HG03521 (cell line): ENCODE results near the gene MACROD2.

Source experiments
- ATAC-seq: cut with Tn5 transposase; IDR thresholded peaks from one replicate; pipeline ENCODE4 v1.9.1; 2021; ENCODE audit warnings: mild to moderate bottlenecking, moderate library complexity; ENCODE audit not compliant: unreplicated experiment

Gene MACROD2

DNA sequence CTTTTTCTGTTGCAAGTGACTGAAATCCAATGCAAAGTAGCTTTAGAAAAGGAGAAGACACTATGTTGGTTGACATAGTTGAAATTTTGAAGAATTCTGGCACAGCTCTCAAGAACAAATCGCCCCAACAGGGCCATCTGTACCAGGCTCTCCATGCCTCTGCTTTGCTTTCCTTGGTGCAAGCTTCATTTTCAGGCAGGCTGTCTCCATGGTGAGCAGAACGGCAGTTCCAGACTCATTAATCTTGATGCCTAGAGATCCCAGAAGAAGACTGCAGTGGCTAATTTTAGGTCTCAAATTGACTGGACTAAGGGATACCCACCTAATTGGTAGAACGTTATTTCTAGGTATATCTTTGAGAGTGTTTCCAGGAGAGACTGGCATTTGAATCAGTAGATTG lies 1292.8 kb downstream of the MACROD2 start:
- ATAC-seq, result no peak

DNA sequence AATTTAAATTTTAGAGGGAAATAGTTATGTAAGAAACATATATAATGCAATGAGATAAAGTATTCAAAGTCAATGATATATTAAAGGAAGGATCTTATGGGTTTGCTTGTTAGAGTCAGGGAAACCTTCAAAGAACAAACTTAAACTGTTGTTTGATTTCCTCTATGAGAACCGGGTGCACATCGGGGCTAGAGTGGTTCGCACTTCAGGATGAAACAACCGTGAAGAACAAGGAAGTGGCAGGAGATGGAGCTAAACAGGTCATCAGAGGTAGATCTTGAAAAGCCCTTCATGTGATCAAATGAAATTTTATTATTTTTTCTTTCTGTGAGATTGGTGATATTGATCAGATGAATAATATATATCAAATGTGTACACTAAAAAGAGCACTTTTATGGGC lies 1294.0 kb downstream of the MACROD2 start:
- no peak for ATAC-seq

DNA sequence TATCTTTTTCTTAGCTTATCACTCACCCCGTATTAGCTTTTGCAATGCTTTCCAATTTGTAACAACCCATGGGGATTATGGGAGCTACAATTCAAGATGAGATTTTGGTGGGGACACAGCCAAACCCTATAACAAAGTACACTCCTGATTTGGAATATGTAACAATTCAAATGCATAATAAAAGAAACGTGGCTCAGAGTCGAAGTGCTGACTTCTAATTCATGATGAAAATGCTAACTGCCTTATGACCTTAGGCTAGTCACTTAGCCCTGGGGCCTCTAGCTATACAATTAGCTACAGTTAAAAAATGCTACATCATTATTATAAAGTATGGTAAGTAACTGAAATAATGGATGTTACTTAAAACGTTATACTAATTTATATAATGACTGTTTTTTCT lies 1297.1 kb downstream of the MACROD2 start:
- no peak for ATAC-seq

DNA sequence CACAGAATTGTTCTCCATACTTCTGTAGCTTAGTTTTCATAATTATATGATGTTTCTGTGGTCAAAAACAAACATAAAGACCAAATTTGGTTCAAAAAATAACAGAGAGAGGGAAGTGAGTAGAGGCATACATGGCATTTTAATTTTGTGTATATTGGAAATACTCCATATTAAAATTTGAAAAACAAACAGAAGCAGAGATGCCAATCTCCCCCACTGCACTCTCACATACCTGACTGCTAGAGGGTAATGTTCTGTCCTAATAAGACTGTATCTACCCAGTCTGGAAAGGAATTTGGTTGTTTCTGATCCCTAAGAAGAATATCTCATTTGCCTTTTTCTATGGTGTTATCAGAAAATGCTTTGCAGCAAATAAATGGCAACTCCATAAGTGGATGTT lies 1301.1 kb downstream of the MACROD2 start:
- ATAC-seq, result no peak

DNA sequence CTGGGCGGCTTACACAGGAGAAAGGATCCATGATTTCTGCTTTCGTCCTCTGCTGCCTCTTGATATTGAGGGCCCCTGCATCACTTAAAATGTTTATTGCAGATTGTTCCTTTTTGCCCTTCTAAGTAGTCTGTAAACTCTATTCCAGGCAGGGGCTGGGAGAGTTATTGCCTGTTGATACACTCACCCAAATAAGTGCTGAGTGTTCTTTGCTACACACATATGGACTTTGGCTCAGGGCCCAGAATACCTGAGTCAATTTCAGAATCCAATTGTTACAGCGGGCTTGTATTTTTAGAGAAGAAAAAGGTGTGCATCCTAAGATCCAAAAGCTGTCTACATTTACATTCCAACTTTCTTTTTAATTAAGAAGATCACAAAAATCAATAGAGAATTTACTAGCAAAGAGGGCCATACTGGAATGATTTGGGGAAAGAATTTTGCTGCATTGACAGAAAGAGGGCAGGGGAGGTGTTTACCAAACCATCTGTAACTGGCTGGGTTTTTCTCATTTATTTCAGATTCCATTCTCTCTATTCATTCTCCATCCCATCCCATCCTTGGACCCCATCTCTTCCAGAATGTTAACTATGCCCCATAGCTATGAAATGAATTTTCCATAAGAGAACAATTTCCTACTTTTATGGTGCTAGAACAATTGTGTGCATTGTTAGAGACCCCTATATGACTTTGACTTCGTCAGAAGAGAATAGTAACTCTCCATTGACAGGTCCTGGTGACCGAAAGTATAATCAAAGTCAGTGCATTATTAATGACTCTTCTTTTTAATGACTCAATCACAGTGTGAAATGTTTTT lies 1302.0 kb downstream of the MACROD2 start:
- ATAC-seq, result no peak

DNA sequence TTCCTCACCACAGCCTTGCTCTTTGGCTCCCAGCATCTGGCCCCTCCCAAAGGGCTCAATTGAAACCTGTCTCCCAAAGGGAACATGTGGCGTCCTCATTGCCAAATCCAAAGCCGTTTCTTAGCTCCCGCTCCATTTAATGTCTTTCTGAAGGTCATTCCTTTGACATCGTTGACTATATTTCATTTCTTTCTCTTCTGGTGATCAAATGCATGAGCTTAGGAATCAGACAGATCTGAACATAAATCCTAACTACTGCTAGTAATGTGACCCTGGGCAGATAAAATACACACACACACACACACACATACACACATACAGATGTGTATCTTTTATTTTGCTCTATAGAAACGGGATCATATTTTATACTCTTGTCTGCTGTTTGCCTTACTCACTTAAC lies 1306.8 kb downstream of the MACROD2 start:
- no peak for ATAC-seq

DNA sequence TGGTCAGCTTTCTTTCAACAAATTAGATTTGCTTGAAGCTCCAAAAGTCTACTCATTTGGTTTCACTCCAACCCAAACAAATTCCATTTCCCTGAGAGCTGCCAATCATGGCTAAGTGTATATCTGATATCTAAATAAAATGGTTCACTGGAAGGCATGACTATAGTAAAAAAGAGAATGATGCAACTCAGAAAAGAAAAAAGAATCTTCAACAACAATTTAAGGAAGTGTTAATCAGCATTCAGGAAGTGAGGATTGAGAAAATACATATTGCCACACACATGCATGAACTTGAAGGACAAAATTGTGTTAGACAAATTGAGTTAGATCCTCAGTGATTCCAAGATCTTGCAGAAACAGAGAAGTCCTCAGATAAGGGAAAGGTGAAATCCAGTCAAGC lies 1315.0 kb downstream of the MACROD2 start:
- ATAC-seq, result no peak

DNA sequence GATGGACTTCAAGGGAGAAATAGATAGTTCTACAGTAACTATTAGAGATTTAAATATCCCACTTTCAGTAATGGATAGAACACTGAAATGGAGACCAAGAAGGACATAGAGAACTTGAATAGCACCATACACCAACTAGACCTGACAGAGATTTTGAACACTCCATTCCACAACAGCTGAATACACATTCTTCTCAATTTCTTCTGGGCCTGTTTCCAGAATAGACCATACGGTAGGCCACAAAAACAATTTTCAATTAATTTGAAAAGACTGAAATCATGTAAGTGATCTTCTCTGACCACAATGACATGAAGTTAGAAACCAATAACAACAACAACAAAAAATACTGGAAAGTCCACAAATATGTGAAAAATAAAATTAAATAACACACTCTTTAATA lies 1321.2 kb downstream of the MACROD2 start:
- ATAC-seq, result no peak

DNA sequence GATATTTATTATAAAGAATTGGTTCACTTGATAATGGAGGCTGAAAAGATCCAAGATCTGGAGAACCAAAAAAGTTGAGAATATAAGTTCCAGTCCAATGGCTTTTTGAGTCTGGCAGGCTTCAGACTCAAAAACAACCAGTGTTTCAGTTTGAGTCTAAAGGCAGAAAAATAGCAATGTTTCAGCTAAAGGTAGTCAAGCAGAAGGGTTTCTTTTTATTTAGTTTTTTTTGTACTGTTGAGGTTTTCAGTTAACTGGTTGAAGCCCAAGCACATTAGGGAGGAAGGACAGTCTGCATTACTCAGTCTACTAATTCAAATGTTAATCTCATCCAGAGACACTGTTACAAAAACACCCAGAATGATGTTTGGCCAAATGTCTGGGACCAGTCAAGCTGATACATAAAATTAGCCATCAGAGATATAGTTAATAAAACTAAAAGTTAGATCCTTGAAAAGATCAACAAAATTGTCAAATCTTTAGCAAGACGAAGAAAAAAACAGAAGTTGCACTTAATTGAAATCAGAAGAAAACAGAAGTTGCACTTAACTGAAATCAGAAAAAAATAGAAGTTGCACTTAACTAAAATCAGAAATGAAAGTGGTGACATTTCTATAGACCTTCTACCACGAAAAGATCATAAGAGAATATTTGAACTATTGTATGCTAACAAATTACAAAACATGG lies 1322.4 kb downstream of the MACROD2 start:
- ATAC-seq, result peak; percentile 77

DNA sequence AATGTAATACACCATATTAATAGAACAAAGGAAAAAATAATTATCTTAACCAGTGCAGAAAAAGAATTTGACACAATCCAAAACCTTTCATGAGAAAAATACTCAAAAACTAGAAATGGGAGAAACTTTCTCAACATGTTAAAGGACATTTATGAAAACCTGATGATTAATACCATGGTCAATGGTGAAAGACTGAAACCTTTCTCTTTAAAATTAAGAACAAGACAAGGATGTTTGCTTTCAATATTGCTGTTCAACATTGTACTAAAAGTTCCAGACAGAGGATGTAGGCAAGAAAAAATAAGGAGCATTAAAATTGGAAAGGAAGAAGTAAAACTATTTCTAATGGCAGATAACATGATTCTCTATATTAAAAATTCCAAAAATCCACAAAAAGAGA lies 1323.4 kb downstream of the MACROD2 start:
- ATAC-seq, result no peak

DNA sequence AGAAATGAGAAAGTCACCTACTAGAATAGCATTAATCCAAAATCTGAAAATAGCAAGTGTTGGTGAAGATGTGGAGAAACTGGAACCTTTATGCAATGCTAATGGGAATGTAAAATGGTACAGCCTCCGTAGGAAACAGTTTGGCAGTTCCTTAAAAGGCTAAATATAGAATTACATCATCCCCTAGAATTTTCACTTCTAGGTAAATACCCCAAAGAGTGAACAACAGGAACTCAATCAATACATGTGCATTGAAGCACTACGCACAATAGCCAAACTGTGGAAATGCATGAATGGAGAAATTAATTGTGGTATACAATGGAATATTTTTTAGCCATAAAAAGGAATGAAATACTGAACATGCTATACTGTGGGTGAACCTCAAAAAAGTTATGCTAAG lies 1324.1 kb downstream of the MACROD2 start:
- no peak for ATAC-seq

DNA sequence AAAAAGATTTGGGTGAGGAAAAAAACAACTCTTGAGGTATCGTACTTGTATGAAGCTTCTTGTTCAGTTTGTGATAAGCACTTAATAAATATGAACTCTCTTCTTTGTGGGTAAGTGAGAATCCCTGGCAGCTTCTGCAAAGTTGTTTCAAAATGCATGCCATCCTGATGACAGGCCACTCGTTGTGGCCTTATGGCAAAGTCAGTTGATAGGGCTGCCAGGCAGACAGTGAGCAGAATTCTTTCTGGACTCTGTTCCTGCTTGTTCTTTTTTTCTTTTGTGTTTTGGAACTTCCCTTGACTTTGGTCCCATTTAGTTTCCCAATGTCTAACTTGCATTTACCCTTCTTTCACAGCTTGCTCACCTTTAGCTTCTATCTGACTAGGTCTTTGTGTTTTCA lies 1325.6 kb downstream of the MACROD2 start:
- ATAC-seq, result no peak

DNA sequence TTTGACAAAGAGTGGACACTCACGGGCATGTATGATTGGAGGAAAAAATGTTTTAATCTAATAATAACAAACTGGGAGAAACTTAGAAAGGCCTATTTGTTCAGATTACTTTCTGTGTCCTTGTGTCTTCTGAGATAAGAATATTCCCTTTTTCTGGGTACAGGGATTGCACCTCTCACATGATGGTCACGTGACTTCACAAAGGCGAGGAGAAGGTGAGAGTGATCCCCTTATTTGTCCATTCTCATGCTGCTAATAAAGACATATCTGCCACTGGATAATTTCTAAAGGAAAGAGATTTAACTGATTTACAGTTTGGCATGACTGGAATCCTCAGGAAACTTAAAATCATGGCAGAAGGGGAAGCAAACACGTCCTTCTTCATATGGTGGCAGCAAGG lies 1331.8 kb downstream of the MACROD2 start:
- ATAC-seq, result no peak

DNA sequence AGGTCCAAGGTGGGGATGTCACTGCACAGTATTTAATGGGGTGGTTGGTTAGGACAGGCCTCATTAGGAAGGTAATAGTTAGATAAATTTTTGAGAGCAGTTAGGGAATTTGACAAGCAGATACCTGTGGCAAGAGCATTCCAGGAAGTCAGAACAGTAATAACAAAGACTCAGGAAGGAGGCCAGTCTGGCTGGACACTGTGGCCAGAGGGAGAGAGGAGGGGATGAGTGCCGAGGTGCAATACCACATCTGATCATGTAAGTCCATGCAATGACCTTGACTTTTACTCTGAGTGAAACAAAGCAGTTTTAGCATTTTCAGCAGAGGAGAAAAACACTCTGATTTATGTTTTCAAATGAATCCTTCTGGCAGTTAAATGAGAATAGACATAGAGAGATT lies 1332.8 kb downstream of the MACROD2 start:
- no peak for ATAC-seq

DNA sequence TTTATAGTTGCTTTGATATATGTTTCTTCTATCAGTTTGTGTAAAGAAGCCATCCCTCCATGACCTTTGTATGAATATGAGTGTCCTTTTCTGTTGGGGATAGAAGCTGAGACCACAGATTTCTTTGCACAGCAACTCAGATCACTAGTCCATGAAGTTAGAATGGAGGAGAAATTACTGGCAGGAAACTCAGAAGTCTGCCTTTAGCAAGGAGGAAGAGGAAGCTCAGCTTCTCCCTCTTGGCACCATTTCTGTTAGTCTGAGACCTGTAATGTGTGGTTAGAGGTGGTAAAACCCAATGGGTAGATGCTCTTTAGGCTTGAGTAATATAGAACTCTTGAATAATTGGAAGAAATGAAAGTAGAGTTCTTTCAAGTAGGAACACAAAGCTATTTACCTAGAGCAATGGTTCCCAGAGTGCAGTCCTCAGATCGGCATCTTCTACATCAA lies 1337.4 kb downstream of the MACROD2 start:
- peak; percentile 57 for ATAC-seq

DNA sequence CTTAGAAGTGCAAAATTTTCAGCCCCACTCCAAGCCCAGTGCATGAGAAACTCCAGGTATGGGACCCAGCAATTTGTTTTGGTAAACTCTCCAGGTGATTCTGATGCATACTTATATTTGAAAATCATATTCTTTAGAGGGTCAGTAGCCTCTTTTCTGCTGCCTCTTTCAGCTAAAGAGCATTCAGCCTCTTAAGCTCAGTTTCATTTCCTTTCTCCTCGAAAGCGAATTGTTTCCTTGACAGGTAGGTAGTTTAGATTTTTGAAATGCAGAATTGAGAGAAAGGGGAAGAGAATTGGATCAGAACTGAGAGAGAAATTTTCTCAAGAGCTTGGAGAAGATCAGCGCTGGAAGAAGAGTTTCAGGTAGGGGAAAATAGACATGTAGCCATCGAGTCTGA lies 1337.9 kb downstream of the MACROD2 start:
- peak; percentile 29 for ATAC-seq

DNA sequence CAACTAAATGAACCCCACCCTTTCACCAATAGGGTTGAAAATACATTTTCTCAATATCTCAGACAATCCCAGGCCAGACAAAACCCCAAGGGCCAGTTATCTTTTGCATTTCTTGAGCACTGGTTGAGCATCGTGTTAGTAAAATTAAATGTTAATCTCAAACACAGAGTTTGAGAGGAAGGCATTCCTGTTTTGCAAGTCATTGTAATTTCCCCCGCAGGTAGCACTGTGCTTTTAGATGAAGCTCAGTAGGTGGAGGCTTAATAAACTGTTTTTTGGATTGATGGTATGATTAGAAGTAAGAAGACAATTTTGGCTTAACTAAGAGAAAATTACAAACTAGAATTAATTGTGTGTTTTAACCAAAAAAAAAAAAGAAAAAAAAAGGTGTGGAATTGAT lies 1340.7 kb downstream of the MACROD2 start:
- ATAC-seq, result no peak

DNA sequence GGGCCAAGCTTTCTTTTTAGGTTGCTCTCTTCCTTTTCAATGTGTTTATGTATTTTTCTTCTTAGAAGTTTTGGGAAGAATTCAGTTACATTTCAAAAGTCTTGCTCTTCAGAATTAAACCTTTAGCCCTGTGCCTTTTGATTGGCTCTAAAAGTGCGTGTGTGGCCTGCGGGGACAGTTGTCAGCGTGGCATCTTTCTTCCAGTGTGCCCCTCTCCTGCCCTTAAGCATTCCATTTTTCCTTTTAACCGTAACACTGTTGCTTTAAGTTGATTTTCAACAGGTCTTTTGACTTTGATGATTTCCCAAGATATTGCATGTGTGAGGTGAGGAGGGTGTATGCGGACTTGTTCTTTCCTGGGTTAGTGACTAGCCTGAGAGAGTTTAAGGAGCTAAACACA lies 1341.2 kb downstream of the MACROD2 start:
- no peak for ATAC-seq

DNA sequence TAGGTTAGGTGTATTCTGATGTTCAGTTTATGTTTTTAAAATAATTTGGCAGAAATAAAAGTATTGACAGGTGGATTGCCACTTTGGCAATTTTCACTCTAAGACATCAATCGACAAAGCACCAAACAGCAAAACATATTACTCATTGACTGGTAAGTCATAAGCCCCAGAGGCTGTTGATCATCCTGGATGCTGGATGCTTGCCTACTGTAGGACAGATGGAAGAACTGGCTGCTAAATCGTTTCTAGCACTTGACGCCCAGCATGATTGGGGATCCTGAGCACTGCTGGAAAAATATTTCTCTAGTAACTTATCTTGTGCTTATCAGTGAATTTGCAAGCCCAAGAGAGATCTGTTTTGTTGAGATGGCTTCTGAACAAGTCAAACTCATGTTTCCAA lies 1343.9 kb downstream of the MACROD2 start:
- no peak for ATAC-seq

DNA sequence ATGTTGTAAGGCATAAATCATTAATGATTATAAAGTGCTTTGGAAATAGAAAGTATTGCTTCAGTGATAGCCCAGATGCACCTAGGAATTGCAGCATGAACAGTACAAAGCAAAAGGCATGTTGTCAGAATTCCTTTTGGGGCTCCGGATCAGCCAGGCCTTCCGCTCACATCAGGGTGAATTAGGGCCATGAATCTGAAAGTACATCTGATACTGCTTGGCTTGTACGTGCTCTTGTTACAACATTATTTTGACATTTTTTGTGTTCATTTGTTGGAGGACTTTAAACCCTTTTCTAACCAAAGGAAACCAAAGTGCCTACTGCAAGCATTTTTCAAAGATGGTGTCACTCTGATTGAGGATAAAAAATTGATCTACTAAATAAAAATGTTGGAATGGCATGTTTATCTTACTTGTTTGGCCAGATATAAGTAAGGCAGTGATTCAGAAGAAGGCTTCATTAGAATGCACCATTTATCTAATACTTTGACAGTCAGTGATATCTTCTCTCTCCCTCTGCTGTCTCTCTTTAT lies 1347.7 kb downstream of the MACROD2 start:
- no peak for ATAC-seq

DNA sequence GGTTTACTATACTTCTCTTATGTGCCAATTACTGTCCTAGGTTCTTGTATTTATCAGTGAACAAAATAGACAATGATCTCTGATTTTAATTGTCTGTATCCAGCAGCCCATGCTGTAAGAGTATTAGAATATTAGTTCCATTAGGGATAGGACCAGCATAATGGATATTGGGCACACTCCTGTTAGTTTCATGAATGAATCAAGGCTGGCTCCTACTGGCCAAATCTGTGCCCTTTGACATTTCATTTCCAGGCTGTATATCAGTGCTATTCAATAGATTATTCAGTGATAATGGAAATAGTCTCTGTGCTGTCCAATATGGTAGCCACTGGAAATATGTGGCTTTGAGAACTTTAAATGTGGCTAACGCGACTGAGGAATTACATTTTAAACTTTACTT lies 1350.0 kb downstream of the MACROD2 start:
- no peak for ATAC-seq

DNA sequence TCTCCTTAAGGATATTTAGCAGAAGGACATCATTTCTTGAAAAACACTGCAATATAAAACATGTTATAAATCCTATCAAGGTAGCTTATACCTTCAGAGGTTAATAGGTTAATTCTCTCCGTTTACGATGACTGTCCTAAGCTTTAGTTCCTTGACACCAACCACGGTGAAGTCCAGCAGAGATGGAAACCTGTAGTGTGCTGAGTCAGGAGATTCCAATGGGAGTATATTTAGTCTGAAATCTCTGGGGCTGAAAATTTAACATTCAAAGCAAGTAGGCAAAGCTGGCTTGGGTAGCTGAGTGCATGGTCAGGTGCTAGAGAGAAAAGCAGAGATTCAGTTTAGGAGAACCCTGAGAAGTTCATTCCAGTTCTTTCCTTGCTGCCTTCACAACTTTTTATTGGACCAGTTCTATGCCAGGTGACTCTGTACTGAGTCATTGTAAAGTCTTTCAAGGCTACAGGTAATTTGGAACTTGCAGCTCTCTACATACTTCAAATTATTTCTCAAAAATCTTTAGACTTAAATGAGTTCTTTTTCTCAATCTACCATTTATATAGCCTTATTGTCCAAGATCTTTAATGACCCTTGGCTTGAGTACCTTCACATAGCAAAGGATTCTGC lies 1351.5 kb downstream of the MACROD2 start:
- no peak for ATAC-seq
